Measurements from ENCODE around the gene LTBP3.

LTBP3 gene

DNA sequence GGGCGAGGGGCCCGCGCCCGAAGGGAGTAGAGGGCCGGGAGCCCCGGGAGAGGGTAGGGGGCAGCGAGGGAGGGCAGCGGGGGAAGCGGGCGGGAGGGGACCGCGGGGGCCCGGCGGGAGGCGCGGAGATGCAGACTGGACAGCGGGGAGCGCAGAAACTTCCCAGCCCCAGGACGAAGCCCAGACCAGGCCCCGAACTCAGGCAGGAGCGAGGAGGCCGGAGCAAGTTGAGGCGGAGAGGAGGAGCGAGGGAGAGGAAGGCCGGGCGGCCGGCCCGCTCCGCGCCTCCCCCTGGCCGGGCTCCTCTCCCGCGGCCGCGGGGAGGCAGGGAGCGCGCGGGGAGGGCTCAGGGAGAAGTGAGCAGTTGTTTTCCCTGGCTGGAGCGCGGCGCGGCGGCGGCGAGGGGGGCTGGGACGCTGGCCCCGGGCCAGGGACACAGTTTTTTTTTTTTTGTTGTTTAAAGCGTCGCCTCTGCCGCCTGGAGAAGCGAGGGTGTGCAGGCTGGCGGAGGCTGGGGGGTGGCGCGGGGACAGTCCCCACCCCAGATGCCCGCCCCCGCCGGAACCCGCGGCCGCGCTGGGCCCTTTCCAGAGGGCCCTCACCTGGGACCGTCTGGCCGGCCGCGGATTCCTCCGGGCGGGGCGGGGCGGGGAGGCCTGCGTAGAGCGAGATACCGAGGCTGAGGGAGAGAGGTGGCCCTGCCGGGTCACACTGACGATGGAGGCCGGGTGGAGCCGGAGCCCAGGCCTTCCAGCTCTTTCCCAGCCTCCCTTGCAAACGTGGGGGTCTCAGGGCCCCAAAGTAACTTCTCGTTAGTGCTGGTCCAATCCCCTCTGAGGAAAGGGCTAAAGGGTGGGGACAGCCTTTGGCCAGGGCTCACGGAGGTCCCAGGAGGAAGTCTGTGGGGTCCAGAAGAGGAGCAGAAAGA lies at the start of gene LTBP3:
TSS of gene LTBP3 (minus strand) at position 358 of the 928 bp plus-strand sequence. CDS start 400 bp downstream, outside the sequence.
- DNase-seq, result no peak

DNA sequence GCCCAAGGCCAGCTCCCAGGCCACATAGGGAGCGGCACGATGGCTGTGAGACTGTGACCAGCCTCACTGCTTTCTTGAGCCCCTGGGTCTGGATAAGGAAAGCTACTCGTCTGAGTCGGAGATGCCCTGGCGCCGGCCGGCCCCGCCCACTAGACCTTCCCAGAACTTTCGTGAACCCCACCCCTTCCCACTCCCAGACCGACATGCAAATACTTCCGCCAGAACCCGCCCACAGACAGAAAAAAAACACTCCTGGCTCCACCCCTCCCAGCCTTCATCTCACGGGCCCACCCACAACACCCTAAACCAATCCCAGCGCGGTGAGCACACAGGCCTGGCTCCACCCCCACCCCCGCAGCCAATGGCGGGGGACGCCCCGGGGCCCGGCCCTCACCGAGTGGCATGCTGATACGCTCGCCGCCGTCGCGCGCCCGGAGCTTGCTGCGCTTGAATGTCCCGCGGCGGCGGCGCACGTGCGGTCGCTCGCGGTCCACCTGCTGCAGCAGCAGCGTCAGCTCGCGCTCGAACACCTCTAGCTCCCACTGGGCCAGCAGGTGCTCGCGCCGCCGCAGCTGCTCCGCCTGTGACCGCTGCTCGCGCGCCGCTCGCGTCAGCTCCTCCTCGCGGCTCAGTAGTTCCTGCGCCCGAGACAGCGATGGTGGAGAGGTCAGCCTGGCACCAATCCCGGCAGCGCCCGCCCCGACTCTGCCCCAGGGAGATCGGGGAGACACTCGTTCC lies 48.9 kb upstream of the LTBP3 start:
- DNase-seq, result no peak

DNA sequence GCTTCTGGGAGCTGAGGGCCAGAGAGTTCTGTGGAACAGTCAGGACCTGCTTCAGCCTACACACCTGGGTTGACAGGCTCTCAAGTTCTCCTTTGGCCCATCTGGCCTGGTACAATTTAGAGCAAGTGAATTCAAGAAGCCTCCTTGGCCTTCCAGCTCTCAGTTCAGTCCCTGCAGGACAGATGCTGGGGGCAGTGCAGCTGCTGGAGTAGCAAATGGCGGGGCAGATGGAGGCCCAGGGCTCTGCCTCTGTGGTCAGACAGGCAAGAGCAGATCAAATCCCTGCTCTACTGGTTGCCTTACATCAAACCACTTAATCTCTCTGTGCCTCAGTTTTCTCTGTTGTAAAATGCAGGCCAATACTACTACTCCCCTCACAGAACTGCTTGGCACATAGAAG lies 46.1 kb upstream of the LTBP3 start:
- DNase-seq, result no peak

DNA sequence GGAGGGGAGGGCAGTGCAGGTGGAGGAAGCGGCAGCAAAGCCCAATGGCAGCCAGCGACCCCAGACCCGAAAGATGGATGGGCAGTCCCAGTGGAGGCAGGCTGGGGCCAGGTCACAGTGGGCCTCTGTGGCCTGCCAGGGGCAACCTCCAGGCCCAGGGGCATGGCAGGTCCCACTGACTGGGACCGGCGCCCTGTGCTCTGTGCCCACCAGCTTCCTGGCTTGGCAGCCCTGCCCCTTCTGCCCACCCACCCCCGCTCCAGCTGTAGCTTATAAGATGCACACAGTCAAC lies 41.7 kb upstream of the LTBP3 start:
- no peak for DNase-seq

DNA sequence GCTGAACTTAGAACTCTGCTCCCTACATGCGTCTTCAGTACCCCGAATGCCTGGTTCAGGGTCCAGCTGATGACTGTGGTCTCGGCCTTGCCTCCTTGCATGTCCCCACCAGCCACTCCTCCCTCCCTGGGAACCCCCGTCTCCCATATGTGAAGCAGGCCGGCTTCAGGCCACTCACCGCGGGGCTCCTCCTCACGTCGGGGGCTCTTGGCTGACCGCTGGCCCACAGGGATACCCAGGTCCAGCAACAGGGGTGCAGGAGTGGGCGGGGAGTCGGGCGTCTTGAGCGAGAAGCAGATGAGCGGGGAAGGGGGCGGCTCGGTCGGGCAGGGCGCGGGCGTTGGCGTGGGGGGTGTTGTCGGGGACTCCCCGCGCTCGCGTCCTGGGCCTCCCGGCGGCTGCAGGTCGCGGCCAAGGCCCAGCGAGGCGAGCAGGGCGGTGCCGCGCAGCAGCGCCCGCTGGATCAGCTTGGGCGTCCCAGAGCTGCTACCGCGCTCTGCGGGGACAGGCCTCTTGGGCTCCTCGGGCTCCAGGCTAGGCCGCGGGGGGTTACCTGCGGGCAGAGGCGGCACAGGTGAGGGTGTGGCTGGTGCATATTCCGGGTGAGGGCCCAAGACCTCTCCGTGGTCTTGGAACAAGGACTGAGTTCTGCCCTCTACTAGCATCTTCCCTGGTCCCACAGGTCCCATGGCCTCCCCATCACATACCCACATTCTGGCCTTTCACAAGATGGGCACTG lies 41.2 kb upstream of the LTBP3 start:
- DNase-seq, result no peak

DNA sequence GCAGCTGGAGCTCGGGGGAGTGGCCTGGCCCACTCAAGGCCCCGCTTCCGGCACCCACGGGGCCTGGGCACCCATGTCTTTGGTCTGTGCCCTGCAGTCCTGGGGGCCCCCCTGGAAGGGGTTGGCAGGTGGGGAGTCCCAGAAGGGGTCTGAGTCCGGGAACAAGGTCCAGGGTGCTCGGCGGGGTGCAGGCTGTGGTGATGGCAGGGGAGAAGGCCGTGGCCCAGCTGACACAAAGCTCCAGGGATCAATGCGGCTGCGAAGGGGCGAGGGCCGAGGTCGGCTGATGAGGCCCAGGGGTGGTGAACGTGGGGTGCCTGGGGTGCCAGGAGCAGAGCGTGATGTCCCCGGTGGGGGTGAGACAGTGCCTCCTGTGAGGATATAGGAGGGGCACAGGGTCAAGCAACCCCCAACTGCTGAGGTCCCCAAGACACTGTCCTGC lies 40.1 kb upstream of the LTBP3 start:
- DNase-seq, result no peak

DNA sequence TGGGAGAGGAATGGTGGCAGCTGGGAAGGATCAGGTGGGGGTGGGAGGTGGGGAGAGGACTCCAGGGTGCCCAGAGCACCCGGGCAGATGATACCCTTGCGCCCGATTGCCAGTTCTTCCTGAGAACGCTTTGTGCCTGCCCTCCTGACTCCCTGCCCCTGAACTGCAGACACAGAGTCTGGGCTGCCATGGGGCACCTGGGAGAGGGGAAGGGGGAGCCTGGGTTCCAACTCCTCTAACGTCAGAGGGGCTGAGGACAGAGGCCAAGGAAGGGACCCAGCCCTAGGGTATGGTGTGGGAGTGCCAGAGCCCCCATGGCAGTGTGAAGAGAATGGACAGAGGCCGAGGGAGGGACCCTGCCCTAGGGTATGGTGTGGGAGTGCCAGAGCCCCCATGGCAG lies 38.4 kb upstream of the LTBP3 start:
- no peak for DNase-seq

DNA sequence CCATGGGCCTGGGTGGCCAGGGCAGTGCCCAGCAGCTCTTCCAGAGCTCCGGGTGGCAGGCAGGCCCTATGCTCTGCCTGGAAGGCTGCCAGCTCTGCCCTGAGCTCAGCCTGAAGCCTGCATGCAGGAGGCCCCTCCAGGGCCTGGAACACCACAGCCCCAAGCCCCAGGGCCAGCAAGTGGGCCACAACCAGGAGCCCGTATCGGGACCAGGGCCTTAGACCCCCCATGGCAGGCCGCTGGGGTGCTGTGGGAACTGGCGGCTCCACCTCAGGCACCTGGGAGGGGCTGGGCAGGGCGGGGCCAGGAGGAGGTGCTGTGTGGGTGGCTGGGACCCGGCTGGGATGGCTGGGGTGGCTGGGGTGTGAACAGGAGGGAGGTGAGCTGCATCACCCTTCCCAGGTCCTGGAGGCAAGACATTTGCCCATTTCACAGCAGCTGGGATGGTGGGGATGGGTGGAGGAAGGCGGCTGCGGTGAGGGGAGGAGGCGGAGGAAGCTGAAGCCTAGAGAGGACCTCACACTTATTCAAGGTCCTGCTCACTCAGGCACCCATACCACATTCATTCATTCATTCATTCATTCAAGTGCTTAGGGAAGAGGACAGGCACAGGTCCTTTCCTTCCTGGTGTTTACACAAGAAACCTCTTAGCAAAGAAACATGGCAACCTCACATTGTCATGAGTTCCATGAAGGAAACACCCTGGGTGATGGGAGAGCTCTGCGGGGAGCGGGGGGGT lies 37.6 kb upstream of the LTBP3 start, which contains the start of gene KCNK7:
TSS of gene KCNK7 (minus strand) at position 258 of the 739 bp plus-strand sequence. CDS start at position 230, 28 bp downstream.
- DNase-seq, result no peak

DNA sequence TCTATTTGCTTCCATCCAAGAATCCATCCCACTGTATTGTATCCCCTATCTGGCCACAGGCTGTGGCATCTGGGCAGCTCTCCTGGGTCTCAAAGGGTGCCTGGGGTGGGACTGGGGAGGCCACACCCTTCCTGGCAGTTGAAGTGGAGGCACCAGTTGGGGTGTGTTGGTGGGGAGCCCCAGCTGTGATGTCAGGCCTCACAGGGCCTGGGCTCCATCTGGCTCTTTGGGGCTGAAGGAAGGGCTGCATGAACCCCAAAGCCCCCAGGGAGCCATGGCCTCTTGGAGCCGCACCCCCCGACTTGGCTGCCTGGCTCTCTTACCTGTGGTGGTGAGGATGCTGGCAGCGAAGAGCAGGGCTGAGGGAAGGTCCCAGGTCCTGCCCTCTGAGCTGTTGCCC lies 37.0 kb upstream of the LTBP3 start:
- DNase-seq, result no peak

DNA sequence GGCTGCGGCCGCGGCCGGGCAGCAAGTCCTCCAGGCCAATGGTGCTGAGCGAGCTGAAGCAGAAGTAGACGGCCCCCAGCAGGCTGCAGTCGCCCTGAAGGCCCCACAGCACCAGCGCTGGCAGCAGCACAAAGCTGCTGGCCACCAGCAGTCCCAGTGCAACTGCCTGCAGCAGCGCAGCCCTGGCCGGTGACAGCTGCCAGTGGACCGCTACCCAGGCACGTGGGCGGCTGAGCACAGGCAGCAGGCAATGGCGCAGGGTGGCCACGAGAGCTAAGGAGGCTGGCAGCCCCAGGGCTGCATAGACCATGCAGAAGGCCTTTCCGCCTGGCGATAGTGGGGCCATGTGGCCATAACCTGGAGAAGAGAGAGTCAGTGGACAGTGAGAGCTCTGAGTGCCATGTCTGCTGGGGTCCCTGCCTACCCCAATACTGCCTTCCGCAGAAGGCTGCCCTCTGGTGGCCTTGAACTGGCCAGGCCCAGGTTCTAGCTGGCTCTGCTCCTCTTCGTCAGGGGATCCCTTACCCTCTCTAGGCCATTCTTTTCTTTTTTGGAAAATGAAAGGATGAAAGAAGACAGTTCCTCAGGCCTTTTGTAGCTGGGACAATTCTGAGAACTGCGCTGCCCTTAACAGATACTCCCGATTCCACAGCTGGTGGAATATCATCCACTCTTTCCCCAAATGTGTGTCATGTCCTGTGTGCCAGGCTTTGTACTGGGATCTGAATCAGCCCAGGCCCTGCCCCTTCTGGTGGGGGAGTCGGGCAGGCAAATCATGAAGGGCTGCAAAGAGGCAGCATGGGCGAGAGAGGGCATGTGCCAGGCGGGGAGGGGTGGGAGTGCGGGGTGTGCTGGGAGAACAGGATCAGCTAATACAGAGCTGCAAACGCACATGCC lies 35.6 kb upstream of the LTBP3 start:
- no peak for DNase-seq

DNA sequence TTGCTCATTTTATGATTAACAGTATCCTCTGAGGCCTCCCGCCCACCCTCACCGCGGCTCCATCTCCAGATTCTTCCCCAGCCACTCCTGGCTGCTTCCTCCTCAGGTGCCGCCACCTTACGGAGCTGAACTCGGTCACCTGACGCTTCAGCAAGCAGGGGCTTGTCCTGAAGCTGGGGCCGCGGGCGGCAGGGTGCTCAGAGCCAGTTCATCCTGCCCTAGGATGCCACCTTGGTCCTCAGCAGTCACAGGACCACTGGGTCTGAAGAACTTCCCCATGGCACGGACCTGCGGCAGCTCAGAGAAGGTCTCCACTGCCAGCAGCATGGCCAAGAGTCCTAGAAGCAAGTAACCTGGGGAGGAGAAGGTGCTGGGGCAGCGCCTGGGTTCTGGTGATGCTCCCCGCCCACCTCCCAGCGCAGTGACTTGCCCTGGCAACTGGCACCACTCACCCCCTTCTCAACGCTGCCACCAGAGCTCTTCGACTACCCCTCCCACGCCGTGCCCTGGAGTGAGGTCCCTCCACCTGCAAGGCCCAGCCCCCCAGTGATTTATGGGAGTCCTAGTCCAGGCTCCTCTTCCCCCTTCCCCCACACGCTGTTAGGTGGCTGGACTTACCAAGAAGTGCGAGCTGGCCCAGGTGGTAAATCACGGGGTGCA lies 34.8 kb upstream of the LTBP3 start:
- no peak for DNase-seq

DNA sequence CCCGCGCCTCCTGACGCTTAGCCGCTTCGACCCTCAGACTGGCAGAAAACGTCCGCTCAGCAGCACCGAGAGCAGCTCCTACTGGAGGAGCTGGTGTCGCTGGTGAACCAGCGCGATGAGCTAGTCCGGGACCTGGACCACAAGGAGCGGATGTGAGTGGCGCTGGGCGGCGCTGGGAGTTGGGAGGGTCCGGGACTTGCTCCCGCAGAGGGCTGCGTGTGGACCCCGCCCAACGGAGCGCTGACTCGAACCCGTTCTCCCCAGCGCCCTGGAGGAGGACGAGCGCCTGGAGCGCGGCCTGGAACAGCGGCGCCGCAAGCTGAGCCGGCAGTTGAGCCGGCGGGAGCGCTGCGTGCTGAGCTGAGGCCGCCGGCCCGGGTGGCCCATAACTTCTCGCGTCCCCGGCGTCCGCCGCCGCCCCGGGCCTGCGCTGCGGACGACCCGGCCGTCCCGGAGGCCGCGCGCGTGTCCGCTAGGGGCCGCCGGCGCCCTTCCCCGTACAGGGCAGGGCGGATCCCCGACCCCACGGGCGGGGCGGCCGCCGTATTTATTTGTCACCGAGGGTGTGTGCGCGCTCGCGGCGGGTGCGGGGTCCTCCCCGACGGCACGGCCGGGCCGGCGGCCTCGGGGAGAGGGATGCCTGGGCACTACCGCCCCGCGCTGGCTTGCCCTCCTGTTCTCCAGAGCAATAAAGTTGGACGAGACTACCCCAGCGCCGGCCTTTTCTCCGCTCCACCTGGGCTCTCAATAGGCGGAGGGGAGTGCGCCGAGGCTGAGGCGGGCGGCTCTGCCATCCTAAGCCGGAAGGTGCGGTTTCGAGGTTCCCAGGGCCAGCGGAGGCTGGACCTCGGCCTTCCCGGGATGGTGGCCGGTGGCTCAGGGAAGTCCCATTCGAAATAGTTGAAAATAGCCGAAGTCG lies 34.0 kb upstream of the LTBP3 start:
- no peak for DNase-seq

DNA sequence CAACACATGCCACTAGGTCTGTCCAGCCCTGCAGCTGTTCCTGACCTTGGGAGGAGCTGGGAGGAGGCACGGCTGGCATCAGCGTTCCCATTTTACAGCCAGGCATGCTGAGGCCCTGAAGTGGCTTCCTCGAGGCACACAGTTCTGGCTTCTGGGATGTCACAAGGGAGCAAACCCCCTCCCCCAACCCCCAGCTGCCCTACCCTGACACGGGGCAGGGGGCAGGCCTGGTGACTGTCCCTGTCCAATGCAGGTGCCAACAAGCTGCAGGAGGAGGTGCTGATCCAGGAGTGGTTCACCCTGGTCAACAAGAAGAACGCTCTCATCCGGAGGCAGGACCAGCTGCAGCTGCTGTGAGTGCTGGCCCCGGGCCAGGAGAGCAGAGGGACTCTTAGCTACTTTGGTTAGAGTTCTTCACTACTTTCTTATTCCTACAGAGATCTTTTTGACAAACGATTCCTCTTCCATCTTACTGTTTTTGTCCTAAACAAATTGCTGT lies 32.1 kb upstream of the LTBP3 start:
- no peak for DNase-seq

DNA sequence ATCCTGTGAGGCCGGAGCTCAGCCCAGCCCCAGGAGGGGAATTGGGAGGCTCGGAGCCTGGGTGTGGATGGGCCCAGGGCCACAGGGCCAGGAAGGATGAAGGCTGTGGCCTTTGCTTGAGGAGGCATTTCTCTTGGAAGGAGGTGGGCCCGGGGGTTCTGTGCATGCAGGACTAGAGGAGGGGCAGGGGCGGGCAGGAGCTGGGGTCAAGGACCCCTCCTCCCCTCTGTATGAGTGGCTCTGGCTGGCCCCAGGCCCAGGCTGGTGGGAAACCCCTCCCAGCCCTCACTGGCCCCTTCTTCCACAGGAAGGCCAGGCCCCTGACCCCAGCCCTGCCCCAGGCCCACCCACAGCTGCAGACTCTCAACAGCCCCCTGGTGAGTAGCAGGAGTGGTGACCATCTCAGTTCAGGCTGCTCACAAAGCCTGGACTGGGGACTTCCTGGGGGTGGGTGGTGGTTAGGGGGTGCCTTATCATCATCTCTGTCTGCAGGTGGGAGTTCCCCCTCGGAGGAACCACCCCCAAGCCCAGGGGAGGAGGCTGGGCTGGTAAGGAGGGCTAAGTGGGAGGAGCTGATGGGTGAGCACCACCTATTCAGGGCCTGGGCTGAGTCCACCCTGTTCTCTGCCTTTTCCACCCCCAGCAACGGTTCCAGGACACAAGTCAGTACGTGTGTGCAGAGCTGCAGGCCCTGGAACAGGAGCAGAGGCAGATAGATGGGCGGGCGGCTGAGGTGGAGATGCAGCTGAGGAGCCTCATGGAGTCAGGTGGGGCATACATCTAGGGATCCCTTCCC lies 31.5 kb upstream of the LTBP3 start:
- DNase-seq, result peak; percentile 71

DNA sequence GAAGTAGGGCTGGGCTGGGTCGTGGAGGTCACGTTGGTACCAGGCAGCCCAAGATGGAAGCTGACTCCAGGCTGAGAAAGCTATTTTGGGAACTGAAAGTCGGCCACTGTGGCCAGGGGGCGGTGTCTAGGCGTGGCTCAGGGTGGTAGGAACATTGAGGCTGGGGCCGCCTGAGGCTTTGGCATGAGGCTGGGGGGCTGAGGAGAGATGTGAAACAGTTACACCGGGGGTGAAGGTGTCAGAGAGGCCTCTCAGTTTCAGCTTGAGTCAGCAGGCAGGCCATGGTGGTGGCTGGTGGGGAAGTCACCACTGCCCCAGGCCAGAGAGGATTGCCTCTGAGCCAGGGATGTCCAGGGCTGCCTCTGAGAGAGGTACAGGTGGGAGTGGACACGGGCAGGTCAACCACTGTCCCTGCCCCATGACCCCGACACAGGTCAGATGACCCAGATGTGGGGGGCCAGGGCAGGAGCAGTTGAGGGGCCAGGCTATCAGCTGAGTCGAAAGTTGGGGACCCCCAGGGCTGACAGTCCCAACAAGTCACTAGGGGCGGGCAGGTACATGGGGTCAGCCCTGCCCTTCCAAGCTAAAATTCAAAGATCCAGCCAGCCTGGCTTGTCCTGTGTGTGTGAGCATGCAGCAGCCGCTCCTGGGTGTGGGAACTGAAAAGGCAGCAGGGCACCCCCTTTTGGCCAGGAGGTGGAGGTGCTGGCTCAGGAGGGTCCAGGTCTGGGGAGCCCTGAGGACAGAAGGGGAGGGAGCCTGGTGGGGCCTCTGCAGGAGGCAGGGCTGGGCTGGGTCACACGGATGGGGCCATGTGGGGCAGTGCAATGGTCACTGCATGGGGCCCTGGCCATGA lies 30.3 kb upstream of the LTBP3 start:
- DNase-seq, result peak; percentile 85

DNA sequence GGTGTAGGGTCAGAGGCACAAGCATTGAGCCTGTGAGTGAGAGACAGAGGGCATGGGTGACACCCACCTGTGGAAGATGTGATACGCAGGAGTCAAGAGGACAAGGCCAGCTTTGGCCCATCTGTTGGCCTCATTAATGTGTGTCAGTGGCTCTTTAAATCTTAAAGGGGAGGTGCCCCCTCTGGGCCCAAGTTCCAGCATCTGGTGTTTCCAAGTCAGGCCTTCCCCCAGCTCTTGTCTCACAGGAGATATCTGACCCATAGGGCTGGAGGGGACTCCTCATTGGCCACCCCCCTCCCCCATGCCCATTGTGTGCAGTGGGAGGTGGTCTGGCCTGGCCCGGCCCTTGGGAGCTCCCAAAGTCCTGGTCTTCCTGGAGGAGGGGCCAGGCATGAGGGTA lies 28.5 kb upstream of the LTBP3 start:
- no peak for DNase-seq

DNA sequence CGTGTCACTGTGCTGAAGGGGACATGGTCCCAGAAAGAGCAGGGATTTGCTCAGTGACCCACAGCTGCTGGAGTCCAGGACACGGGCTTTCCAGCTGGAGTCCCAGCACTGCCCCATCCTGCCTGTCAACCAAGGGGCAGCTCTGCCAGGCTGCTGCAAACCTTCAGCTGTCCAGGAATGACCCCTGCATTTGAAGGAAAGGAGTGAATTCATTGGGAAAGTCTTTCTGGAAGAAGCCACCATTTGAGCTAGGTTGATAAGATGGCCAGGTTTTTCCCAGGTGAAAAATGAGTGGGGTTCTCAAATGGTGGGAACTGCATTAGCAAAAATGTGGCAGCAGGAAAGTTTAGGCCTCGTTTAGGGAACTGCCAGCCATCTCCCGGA lies 28.1 kb upstream of the LTBP3 start:
- DNase-seq, result no peak
